ENCODE data around the gene OR52B6.

The OR52B6 gene

GRCh38 chr11:5596607-5597201 lies 16.0 kb downstream of the OR52B6 start, which contains the start of gene TRIM6:
Gene TRIM6, plus strand, starts transcription at chr11:5596637. Its CDS starts 261 bp downstream, at chr11:5596898.
- peak; percentile 47 for DNase-seq

- DNase-seq = no peak
Measured at GRCh38 chr11:5597953-5598352, 17.3 kb downstream of the OR52B6 start.

- DNase-seq = peak; percentile 78
Measured at GRCh38 chr11:5600374-5600851, 19.7 kb downstream of the OR52B6 start.

GRCh38 chr11:5602791-5603190 lies 22.1 kb downstream of the OR52B6 start:
- peak; percentile 26 for DNase-seq

GRCh38 chr11:5603326-5603725 lies 22.6 kb downstream of the OR52B6 start:
- no peak for DNase-seq

GRCh38 chr11:5604896-5605295 lies 24.2 kb downstream of the OR52B6 start:
- DNase-seq = no peak

GRCh38 chr11:5605849-5606248 lies 25.2 kb downstream of the OR52B6 start:
- DNase-seq = peak; percentile 79

- no peak for DNase-seq
Measured at GRCh38 chr11:5608808-5609207, 28.1 kb downstream of the OR52B6 start.

GRCh38 chr11:5610446-5610845 lies 29.8 kb downstream of the OR52B6 start:
- DNase-seq = no peak

- no peak for DNase-seq
Measured at GRCh38 chr11:5611627-5612026, 30.9 kb downstream of the OR52B6 start.

GRCh38 chr11:5618807-5619206 lies 38.1 kb downstream of the OR52B6 start:
- peak; percentile 96 for DNase-seq

- DNase-seq = peak; percentile 91
Measured at GRCh38 chr11:5620651-5621521, 40.2 kb downstream of the OR52B6 start.

GRCh38 chr11:5621580-5621979 lies 40.9 kb downstream of the OR52B6 start:
- DNase-seq = no peak

- no peak for DNase-seq
Measured at GRCh38 chr11:5622802-5623201, 42.1 kb downstream of the OR52B6 start.

GRCh38 chr11:5624489-5625279 lies 44.0 kb downstream of the OR52B6 start, which contains the start of gene TRIM34:
Gene TRIM34, plus strand, starts transcription at chr11:5625001. Its CDS starts 7,331 bp downstream, at chr11:5632332.
- peak; percentile 68 for DNase-seq

- no peak for DNase-seq
Measured at GRCh38 chr11:5625281-5625680, 44.6 kb downstream of the OR52B6 start.

GRCh38 chr11:5626196-5626595 lies 45.5 kb downstream of the OR52B6 start:
- DNase-seq = peak; percentile 54

GRCh38 chr11:5631417-5631816 lies 50.7 kb downstream of the OR52B6 start:
- no peak for DNase-seq

Measured in HCEC 1CT (cell line).